Loucy (cell line): ENCODE data around the gene ACACB.

Experiments used
- H2AFZ ChIP-seq: fragments of 200-600 bp; sonication (generic); 2 replicates; pipeline ENCODE4 v1.6.0; 2016; ENCODE audit warnings: antibody characterized with exemption, mild to moderate bottlenecking, low read length, moderate library complexity
- H3F3A ChIP-seq: fragments of 200-600 bp; 2 replicates; pipeline ENCODE4 v1.6.0; 2016; ENCODE audit warnings: antibody characterized with exemption, low read depth, mild to moderate bottlenecking
- H3K27me3 ChIP-seq: fragments of 200-600 bp; sonication (generic); 2 replicates; pipeline ENCODE4 v1.6.1; 2014; ENCODE audit warnings: low read length, mild to moderate bottlenecking; ENCODE audit not compliant: insufficient read depth, poor library complexity, severe bottlenecking
- H3K36me3 ChIP-seq: fragments of 200-600 bp; sonication (generic); 2 replicates; pipeline ENCODE4 v1.6.1; 2016; ENCODE audit warnings: low read length; ENCODE audit not compliant: insufficient read depth
- H3K4me1 ChIP-seq: fragments of 200-600 bp; sonication (generic); 2 replicates; pipeline ENCODE4 v1.5.1; 2014; ENCODE audit warnings: low read length, mild to moderate bottlenecking; ENCODE audit not compliant: insufficient read depth, poor library complexity, severe bottlenecking
- H3K4me2 ChIP-seq: fragments of 200-600 bp; sonication (generic); 2 replicates; pipeline ENCODE4 v1.6.0; 2014; ENCODE audit warnings: antibody characterized with exemption, low read length, low read depth, mild to moderate bottlenecking; ENCODE audit not compliant: poor library complexity, severe bottlenecking
- H3K4me3 ChIP-seq: fragments of 200-600 bp; sonication (generic); 2 replicates; pipeline ENCODE4 v1.5.1; 2014; ENCODE audit warnings: low read length, mild to moderate bottlenecking, mixed read lengths; ENCODE audit not compliant: poor library complexity, severe bottlenecking
- H3K79me2 ChIP-seq: fragments of 200-600 bp; sonication (generic); 2 replicates; pipeline ENCODE4 v1.6.1; 2014; ENCODE audit warnings: low read length; ENCODE audit not compliant: insufficient read depth
- H3K9ac ChIP-seq: fragments of 200-600 bp; sonication (generic); 2 replicates; pipeline ENCODE4 v1.6.0; 2014; ENCODE audit warnings: mild to moderate bottlenecking, low read depth, low read length, moderate library complexity; ENCODE audit not compliant: poor library complexity, severe bottlenecking
- H3K9me2 ChIP-seq: fragments of 200-600 bp; sonication (generic); replicated peaks from 2 replicates; pipeline ENCODE4 v1.6.1; 2016; ENCODE audit warnings: low read depth, low read length, mixed read lengths
- H3K9me3 ChIP-seq: fragments of 200-600 bp; sonication (generic); 2 replicates; pipeline ENCODE4 v1.6.1; 2014; ENCODE audit warnings: mild to moderate bottlenecking, antibody characterized with exemption, low read length, low read depth; ENCODE audit not compliant: insufficient read depth
- H4K20me1 ChIP-seq: fragments of 200-600 bp; sonication (generic); 2 replicates; pipeline ENCODE4 v1.6.0; 2014; ENCODE audit warnings: antibody characterized with exemption, low read length, mild to moderate bottlenecking; ENCODE audit not compliant: insufficient read depth, poor library complexity, severe bottlenecking
- EZH2phosphoT487 ChIP-seq: fragments of 200-600 bp; IDR thresholded peaks from 2 replicates; pipeline ENCODE4 v1.6.1; 2018; ENCODE audit warnings: antibody characterized with exemption, mild to moderate bottlenecking, moderate library complexity, borderline replicate concordance
- TF ChIP-seq, protein P1 (sequence below): fragments of 200-600 bp; sonication (generic); conservative IDR thresholded peaks from 2 replicates; pipeline ENCODE4 v1.5.1; 2014; ENCODE audit warnings: mild to moderate bottlenecking, antibody characterized with exemption, low read length

Gene ACACB

DNA sequence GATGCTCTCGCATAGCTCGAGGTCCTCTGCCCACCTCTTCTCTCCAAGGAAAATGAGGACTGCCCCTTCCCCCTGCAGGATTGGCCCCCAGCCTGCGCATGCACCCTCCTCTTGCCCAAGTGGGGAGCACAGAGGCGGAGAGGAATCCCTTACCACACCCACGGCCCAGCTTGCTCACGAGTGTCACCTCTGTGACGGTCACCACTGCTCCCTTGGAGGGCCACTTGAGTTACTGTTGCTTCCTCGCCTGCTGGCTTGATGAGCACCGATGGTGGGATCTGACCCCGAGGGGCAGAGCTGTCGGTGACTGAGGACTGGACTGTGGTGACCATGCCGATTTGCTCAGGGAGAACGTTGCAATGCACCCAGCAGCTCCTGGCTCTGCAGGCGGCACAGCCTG, 151.0 kb downstream of the ACACB start:
- Histone ChIP-seq H3K4me3 (no peak overlapping the region), H4K20me1 (no peaks in the 10 kb centered on the region), H3F3A (no peaks in the 10 kb centered on the region), H3K4me2 (no peak overlapping the region), H3K36me3 (no peaks in the 10 kb centered on the region), H3K9me3 (no peaks in the 10 kb centered on the region), H3K9me2 (no peaks in the 10 kb centered on the region), H3K4me1 (no peaks in the 10 kb centered on the region), H2AFZ (no peak overlapping the region), H3K27me3 (no peaks in the 10 kb centered on the region), H3K9ac (no peak overlapping the region), H3K79me2 (no peaks in the 10 kb centered on the region)
- no peak for TF ChIP-seq EZH2phosphoT487
- TF ChIP-seq, protein P1, sequence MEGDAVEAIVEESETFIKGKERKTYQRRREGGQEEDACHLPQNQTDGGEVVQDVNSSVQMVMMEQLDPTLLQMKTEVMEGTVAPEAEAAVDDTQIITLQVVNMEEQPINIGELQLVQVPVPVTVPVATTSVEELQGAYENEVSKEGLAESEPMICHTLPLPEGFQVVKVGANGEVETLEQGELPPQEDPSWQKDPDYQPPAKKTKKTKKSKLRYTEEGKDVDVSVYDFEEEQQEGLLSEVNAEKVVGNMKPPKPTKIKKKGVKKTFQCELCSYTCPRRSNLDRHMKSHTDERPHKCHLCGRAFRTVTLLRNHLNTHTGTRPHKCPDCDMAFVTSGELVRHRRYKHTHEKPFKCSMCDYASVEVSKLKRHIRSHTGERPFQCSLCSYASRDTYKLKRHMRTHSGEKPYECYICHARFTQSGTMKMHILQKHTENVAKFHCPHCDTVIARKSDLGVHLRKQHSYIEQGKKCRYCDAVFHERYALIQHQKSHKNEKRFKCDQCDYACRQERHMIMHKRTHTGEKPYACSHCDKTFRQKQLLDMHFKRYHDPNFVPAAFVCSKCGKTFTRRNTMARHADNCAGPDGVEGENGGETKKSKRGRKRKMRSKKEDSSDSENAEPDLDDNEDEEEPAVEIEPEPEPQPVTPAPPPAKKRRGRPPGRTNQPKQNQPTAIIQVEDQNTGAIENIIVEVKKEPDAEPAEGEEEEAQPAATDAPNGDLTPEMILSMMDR, result no peak

DNA sequence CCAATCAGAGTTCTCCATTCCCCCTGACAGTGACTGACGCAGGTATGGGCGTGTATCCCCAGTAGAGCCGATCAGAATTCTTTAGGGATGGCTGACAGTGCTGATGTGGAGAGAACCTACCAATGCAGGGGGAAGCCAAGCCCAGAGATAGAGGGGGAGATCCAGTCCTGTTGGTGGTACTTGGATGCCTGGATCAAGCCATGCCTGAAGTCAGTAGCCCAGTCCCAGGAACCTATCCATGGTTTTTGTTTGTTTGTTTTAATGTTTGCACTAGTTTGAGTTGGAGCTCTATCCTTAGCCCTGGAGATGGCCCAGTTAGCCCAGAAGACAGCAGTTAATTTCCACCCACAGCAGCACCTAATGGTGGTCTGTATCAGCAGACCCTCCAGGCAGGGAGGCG, 152.5 kb downstream of the ACACB start:
- Histone ChIP-seq H3F3A (no peaks in the 10 kb centered on the region), H3K79me2 (no peaks in the 10 kb centered on the region), H2AFZ (no peak overlapping the region), H3K4me2 (no peak overlapping the region), H3K9me2 (no peaks in the 10 kb centered on the region), H3K36me3 (no peaks in the 10 kb centered on the region), H3K9ac (no peak overlapping the region), H3K27me3 (no peaks in the 10 kb centered on the region), H3K4me1 (no peaks in the 10 kb centered on the region), H3K4me3 (no peak overlapping the region), H3K9me3 (no peaks in the 10 kb centered on the region), H4K20me1 (no peaks in the 10 kb centered on the region)
- TF ChIP-seq EZH2phosphoT487, result no peak
- TF ChIP-seq, protein P1, result no peak

DNA sequence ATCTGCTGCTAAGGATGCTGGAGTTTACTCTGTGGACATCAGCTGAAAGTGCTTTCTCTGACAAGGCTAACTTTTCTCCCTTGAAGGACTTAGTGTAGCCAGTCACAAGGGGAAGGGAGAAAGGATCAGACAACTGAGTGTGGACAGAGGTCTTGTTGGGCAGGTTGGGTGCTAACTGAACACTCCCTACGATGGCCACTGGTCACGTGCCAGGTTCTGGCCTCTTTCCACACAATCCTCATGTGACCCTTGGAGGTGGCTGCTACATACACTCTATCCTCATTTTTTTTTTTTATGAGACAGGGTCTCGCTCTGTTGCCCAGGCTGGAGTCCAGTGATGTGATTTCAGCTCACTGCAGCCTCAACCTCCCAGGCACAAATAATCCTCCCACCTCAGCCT, 153.0 kb downstream of the ACACB start:
- Histone ChIP-seq H3F3A (no peaks in the 10 kb centered on the region), H3K79me2 (no peaks in the 10 kb centered on the region), H3K9ac (no peak overlapping the region), H3K27me3 (no peaks in the 10 kb centered on the region), H3K9me3 (no peaks in the 10 kb centered on the region), H3K9me2 (no peaks in the 10 kb centered on the region), H3K4me1 (no peaks in the 10 kb centered on the region), H2AFZ (no peak overlapping the region), H4K20me1 (no peaks in the 10 kb centered on the region), H3K4me3 (no peak overlapping the region), H3K36me3 (no peaks in the 10 kb centered on the region), H3K4me2 (no peak overlapping the region)
- no peak for TF ChIP-seq EZH2phosphoT487
- TF ChIP-seq, protein P1, result no peak
